T-helper 2 cell (primary cell): ENCODE measurements around the gene ARID4B.
A peak's percentile ranks its signal among the peaks of the same experiment; 100 is the strongest.
"Not testable (repeated sequence)": the region's sequence is repeated elsewhere in the genome, so short reads cannot be mapped to it uniquely, and the experiment has no call there.

Experiments
- DNase-seq, 5 experiments: peaks; one replicate each; pipeline versions ENCODE4 v3.0.0 to v3.0.0-alpha.2; 2012 to 2022

The ARID4B gene

GRCh38 chr1:235329139-235329902 lies 1.3 kb upstream of the ARID4B start:
- peak; percentile 16 to 84 (median 36) for DNase-seq

DNA sequence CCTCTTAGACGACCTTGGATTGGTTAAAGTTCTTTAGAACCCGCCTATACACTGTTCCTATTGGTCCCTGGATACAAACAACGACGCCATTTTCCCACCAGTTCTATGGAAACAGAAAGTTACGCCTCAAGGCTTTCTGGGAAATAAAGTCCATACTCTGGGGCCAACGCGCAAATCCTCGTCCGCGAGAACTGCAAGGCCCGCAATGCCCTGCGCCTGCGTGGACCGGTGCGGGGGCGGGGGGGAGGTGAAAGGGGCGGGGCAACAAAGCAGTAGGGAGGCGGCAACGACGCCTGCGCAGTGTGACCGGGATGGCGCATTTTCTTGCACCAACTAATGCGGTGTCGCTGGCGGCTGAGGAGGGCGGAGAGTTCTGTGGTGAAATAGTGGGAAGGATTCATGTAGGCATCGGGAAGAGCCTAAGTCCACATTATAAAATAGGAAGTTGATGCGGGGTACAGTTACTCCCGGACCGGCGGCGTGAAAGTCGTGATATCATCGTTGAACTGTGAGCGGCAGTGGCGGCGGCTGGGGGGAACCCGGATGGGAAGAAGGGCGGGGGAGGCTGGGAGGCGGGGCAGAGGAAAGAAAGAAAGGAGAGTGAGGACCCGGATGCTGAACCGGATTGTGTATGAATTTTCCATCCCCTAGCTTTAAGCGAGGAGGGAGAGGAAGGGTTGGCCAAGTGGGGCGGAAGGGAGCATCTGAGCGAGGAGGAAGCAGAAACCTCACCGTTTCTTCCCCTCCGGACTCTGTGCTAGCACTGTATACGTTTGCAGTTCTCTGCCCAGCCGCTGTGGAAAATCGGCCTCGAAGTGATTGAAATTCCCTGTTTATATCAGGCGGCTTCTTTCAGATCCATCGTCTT lies 526 bp upstream of the ARID4B start, which contains the start of gene GGPS1:
Gene GGPS1, plus strand, starts transcription at position 300 of the 868 bp plus-strand sequence. CDS start 6,695 bp downstream, outside the sequence.
- peak; percentile 97 to 100 (median 98) for DNase-seq

GRCh38 chr1:235326719-235327558 lies 1.0 kb downstream of the ARID4B start:
- peak; percentile 41 to 76 (median 63) for DNase-seq

- no peak for DNase-seq
Measured at GRCh38 chr1:235325854-235326253, 2.1 kb downstream of the ARID4B start.

DNA sequence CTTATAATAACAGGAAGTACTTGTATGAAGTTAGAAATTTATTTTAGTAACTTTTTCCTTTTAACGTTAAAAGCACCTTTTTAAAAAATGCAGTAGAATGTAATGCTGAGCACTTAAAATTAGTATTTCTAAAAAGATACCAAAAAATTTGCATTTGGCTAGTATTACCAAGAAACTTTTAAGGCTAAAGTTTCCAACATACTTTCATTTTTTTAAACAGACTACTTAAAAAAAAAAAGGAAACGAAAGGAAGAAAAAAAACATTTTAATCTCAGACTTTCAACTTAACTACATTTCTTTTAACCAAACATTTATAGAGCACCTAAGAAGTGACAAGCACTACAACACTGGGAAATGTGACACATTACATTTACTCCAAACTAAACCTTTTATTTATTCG lies 2.8 kb downstream of the ARID4B start:
- DNase-seq, result no peak

GRCh38 chr1:235324296-235324695 lies 3.7 kb downstream of the ARID4B start:
- DNase-seq, result no peak

DNA sequence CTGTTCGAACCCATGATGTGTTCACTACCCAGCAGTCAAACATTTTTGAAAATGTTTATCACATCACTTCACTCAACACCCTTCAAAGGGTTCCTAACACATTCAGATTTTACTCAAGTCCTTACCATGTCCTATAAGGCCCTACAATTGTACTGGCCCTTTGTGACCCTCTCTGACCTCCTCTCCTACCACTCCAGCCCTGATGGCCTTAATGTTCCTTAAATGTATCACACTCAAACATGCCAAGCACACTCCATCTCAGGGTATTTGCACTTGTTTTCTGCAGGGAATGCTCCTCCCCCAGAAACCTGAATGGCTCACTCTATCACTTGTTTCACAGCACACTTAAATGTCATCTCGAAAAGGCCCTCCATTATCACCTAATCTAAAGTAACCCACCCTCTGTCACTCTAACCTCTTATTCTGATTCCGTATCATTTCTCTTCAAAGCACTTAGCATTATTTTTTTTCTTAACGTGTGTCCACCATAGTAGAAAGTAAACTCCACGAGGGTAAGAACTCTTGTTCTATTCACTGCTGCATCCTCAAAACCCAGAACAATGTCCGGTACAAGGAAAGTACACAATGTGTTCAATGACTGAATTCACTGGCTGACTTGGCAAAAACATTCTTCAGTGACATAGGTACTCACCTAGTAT lies 7.3 kb downstream of the ARID4B start:
- DNase-seq, result no peak

- DNase-seq, result no peak
Measured at GRCh38 chr1:235319255-235319654, 8.7 kb downstream of the ARID4B start.

DNA sequence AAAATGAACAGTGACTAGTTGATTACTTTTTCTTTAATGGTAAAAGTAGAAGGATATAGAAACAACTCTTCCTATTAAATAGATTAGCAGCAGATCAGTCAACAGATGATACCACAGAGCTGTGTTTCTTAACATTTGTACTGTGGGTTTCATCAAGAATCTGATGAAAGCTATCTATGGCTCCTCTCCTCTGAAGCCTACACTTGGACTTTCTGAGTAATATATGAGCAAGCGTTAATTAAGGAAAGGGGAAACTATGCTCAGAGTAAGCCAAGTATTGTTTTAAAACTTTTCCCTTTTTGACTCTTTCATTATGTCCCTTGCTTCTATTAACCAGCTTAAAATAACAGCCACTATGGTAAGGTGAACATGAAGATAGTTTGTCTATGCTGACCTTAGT lies 10.8 kb downstream of the ARID4B start:
- DNase-seq, result no peak

DNA sequence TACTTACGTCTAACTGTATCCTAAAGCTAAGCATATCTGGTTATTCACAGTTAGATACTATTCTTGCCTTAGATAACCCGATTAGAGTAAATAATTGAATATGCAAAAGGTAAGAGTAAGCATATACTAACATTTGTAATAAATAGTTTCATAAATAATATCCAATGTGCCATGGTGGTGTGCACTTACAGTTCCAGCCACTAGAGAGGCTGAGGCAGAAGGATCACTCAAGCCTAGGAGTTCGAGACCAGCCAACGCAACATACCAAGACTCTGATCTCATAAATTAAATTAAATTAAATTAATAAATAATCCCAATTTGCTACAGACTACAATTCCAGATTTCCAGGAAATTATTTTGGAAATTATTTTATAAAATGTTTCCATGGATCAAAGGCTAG lies 12.2 kb downstream of the ARID4B start:
- no peak for DNase-seq

GRCh38 chr1:235315173-235315572 lies 12.8 kb downstream of the ARID4B start:
- DNase-seq, result no peak

DNA sequence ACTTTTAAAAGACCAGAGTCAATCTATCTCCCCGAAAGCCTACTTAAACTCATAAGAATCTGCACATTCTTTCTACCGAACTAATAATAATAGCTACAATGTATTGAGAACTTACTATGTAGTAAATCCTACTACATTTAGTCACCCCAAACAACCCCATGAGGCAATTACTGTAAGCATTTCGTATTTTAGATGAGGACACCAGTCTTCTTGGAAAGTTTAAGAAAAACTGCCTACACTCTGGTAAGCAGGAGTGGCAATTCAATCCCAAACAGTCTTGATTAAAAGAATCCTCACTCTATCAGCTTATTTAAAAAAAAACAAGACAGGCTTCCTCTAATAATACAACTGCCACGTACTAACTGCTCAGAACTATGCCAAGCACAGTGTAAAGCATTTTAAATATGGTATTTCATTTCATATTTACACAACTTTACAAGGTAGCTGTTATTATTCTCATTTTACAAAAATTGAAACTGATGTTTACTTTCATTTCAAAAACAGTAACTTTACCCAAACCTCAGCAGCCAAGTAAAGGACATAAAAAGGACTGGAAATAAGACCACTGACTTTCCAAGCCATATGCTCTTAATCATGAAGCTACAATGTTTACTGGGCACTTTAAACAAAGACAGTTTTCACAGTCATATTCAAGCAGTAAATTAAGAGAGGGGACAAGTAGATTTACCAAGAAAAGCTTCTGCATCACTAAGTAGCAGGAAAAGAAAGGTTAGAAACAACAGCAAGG lies 13.9 kb downstream of the ARID4B start:
- DNase-seq, result no peak

GRCh38 chr1:235313262-235313661 lies 14.7 kb downstream of the ARID4B start:
- no peak for DNase-seq

GRCh38 chr1:235309206-235309605 lies 18.8 kb downstream of the ARID4B start:
- DNase-seq, result not testable (repeated sequence)

GRCh38 chr1:235307158-235308124 lies 20.5 kb downstream of the ARID4B start:
- DNase-seq, result no peak

- DNase-seq, result peak in 3 of 5 experiments; percentile 38 to 70 (median 46)
Measured at GRCh38 chr1:235304549-235305451, 23.2 kb downstream of the ARID4B start.

DNA sequence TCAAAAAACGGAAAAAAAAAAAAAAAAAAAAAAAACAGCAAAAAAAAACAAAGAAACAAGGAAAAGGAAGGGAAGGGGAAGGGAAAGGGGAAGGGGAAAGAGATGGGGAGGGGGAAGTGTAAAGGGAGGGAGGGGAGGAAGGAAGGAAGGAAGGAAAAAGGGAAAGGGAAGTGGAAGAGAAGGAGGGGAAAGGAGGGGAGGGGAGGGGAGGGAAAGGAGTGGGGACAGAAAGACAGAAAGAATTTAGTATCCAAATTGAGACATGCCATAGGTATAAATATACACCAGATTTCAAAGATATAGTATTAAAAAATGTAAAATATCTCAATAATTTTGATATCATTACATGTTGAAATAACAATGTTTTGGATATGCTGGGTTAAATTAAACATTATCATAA lies 25.8 kb downstream of the ARID4B start:
- DNase-seq, result no peak

- DNase-seq, result no peak
Measured at GRCh38 chr1:235299169-235299858, 28.7 kb downstream of the ARID4B start.
